ENCODE measurements around the gene PLEKHA8.

GRCh38 chr7:30066687-30067086 is 38.5 kb downstream of the PLEKHA8 start:
- TF ChIP-seq, protein P1, sequence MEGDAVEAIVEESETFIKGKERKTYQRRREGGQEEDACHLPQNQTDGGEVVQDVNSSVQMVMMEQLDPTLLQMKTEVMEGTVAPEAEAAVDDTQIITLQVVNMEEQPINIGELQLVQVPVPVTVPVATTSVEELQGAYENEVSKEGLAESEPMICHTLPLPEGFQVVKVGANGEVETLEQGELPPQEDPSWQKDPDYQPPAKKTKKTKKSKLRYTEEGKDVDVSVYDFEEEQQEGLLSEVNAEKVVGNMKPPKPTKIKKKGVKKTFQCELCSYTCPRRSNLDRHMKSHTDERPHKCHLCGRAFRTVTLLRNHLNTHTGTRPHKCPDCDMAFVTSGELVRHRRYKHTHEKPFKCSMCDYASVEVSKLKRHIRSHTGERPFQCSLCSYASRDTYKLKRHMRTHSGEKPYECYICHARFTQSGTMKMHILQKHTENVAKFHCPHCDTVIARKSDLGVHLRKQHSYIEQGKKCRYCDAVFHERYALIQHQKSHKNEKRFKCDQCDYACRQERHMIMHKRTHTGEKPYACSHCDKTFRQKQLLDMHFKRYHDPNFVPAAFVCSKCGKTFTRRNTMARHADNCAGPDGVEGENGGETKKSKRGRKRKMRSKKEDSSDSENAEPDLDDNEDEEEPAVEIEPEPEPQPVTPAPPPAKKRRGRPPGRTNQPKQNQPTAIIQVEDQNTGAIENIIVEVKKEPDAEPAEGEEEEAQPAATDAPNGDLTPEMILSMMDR (IDR thresholded peaks at IDR 0.05): no peak
- TF ChIP-seq ATF6 (CRISPR knock-in tag; IDR thresholded peaks at IDR 0.05) (no peak), JUN (CRISPR knock-in tag; IDR thresholded peaks at IDR 0.05) (no peak), E2F4 (CRISPR knock-in tag; IDR thresholded peaks at IDR 0.05; ENCODE audit: borderline replicate concordance, low read depth) (no peak), E2F5 (CRISPR knock-in tag; IDR thresholded peaks at IDR 0.05) (no peak), ZNF317 (CRISPR knock-in tag; IDR thresholded peaks at IDR 0.05; ENCODE audit: borderline replicate concordance, low read depth) (no peak)
- TF ChIP-seq, protein P2, sequence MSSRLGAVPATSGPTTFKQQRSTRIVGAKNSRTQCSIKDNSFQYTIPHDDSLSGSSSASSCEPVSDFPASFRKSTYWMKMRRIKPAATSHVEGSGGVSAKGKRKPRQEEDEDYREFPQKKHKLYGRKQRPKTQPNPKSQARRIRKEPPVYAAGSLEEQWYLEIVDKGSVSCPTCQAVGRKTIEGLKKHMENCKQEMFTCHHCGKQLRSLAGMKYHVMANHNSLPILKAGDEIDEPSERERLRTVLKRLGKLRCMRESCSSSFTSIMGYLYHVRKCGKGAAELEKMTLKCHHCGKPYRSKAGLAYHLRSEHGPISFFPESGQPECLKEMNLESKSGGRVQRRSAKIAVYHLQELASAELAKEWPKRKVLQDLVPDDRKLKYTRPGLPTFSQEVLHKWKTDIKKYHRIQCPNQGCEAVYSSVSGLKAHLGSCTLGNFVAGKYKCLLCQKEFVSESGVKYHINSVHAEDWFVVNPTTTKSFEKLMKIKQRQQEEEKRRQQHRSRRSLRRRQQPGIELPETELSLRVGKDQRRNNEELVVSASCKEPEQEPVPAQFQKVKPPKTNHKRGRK (CRISPR knock-in tag; IDR thresholded peaks at IDR 0.05; ENCODE audit: borderline replicate concordance): no peak
